Left renal cortex interstitium (tissue), 4 donors: Measurements from ENCODE around the gene SPRY2. TPM values are rescaled to one million over a fixed set of nuclear protein-coding genes. Genes with fewer than 3 reads are reported as not detected.

Experiments used
- DNase-seq, 4 donors: peaks; one replicate each; pipeline ENCODE4 v3.0.0-alpha.2; 2013; ENCODE audit warnings: low read depth in 4 of 4, low spot score in 2 of 4, missing footprints in 1 of 4
- polyA plus RNA-seq, 4 donors: library from polyadenylated mRNA; unstranded; fragments of 120-200 nt; gene quantifications; one replicate each; pipeline ENCODE4 v1.2.1, GENCODE V29; 2013; ENCODE audit not compliant: insufficient read length in 4 of 4

SPRY2 gene
- polyA plus RNA-seq, 4 donors: 53.0 to 79.6 (median 68.8) TPM

GRCh38 chr13:80314711-80315653 lies 25.9 kb downstream of the SPRY2 start:
- DNase-seq: no peak

- no peak for DNase-seq
These were observed 27.2 kb downstream of the SPRY2 start for GRCh38 chr13:80313668-80314256.

GRCh38 chr13:80312967-80313366 lies 28.0 kb downstream of the SPRY2 start:
- no peak for DNase-seq

DNA sequence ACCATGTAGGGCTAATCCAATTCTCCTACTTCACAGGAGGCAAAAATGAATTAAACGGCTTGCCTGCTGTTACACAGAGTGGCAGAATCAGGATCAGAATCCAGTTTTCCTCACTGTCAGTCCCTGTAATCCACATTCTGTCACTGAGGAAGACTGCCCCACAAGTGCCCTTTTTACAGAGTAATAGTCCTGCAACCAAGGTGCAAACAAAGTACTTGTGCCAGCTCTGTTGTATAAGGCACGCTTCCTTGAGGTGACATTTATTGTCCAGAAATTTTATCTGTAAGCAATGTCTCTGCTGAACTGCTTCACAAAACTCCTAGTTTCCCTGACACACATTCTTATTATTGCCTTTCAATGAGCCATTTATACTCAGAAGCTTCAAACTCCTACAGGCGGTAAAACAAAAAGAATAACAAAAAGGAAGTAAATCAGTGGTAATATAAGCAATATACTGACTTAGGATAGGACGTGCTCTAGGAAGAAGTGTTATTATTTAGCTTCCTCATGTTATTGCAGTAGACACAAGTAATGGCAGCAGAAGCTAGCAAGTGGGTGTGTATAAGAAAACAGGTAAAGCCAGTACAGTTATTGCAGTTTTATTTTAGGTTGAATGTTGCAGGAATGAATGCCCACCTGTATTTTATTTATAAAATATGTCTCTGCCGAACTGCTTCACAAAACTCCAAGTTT lies 28.8 kb downstream of the SPRY2 start:
- no peak for DNase-seq

- no peak for DNase-seq
These were observed 31.0 kb downstream of the SPRY2 start for GRCh38 chr13:80309926-80310325.

GRCh38 chr13:80307401-80307987 lies 33.4 kb downstream of the SPRY2 start:
- no peak for DNase-seq

DNA sequence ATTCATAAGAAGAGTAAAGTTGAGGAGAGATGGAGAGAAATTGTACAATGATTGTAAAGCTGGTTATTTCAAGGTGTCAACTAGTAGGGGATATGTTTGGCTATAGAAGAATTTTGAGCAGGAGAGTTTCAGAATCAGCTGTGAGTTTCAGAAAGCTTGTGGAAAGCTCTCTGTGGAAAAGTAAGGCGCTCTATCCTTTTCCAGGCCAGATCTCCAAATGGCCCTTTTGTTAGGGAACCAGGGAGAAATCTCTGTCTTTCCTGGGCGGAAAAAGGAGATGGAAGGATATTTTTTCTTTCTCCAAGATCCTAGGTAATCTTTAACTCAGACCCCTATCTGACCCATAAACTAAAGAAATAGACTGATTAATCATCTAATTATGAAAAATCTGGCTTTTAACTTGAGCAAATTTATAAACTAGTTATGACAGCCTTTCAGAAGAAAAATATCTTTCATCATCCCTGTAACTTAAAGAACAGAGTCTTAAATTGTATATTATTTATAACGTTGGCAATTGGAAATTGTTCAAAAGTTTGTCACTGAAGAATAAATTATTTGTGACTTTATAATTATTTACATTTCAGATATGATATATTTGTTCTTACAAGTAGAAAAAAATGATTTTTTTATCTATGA lies 34.5 kb downstream of the SPRY2 start:
- DNase-seq: no peak

DNA sequence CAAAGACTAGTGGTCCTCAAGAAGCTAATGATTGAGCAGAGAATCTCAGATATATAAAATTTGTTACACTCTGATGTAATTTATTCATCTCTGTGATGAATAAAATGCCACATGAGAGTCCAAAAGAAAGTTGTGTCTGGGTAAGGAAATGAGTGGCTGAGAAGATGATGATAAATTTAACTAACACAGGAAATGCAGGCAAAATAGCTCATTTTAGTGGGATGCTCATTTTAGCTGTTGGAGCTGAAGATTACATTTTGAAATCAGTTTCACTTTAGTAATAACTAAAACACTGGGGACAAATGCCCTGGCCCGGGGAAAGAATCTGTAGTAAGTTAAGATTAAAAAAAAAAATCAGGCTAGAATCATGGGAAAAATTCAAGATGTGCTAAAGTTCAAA lies 35.2 kb downstream of the SPRY2 start:
- no peak for DNase-seq

- DNase-seq: no peak
These were observed 37.6 kb downstream of the SPRY2 start for GRCh38 chr13:80303225-80303811.

- DNase-seq: no peak
These were observed 41.9 kb downstream of the SPRY2 start for GRCh38 chr13:80299046-80299445.

GRCh38 chr13:80297503-80297902 lies 43.4 kb downstream of the SPRY2 start:
- no peak for DNase-seq

- no peak for DNase-seq
These were observed 43.8 kb downstream of the SPRY2 start for GRCh38 chr13:80297094-80297493.

GRCh38 chr13:80296638-80297037 lies 44.3 kb downstream of the SPRY2 start:
- no peak for DNase-seq

DNA sequence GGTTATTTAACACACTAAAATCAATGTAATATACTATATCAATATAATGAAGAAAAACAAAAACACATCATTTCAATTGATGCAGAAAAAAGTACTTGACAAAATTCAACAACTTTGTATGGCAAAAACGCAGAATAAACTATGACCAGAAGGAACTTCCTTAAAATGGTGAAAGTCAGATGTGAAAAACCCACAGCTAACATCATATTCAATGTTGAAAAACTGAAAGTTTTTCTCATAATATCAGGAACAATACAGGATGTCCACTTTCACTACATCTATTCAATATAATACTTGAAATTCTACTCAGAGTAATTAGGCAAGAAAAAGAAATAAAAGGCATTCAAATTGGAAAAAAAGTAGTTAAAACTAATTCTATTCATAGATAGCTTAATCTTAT lies 50.3 kb downstream of the SPRY2 start:
- DNase-seq: no peak
